Activated T-cell treated with anti-CD3 and anti-CD28 coated beads for 4 hours (primary cell): ENCODE data around the gene TGFBR2.

ENCODE experiments used
- DNase-seq: peaks from one replicate; pipeline ENCODE4 v3.0.0-alpha.2; 2020

Gene TGFBR2

GRCh38 chr3:30638685-30639412 is 32.4 kb downstream of the TGFBR2 start:
- DNase-seq, result no peak

DNA sequence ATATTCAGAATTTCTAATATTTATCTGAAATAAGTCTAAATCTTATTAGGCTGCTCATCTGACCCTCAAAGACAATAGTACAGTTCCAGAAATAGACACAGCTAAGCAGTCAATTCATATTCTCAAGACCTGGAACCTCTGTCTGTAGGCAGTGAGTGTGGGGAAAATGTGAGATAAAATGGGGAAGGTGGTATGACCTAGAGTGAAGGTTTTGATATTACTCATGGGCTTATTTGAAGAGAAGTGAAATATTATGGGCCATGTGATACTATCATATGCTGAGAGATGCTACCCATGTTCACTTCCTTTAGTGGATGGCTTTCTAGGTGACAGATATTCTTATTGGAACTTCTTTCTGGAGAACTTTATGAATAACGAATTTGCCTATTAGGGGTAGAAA is 33.5 kb downstream of the TGFBR2 start:
- no peak for DNase-seq

DNA sequence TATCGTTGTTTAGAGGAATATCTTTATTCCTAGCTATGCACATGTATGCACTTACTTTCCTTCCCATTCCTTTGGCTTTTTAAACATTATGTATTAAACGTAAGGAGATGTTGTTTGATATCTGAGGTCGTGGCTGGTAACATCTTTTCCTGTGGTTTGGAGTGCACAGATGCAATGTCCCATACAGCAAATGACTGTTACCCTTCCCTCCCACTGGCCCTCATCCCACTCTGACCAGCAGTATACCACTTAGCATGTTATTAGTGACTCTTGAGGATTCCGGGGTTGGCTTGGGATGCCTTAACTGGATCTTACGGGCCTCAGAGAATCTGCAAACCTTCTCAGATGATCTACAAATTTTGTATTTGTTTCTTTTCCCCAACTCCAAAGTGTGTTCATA is 34.5 kb downstream of the TGFBR2 start:
- no peak for DNase-seq

- DNase-seq, result no peak
Measured at GRCh38 chr3:30641416-30642251, 35.2 kb downstream of the TGFBR2 start.

DNA sequence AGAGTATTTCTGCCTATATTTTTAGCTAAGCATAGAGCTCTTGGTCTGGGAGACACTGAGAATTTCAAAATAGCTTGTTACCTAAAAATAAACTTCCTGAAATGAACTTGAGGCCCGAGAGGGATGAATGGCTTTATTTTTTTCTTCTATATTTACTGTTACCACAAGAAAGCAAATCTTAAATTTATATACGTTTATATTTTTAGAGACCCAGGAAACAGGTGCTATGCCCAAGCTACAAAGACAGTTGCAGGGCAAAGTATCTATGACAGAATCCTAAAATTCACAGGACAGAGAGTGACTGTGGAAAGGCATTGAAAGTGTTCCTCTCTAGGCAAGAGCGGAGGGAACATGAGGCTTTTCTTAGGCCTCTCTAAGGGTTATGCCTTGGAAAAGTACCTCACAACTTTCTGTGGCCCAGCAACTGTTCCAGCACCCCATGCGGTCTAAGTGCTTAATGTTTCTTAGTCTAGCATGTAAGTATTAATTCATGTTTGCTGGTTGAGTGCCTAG is 36.5 kb downstream of the TGFBR2 start:
- no peak for DNase-seq

DNA sequence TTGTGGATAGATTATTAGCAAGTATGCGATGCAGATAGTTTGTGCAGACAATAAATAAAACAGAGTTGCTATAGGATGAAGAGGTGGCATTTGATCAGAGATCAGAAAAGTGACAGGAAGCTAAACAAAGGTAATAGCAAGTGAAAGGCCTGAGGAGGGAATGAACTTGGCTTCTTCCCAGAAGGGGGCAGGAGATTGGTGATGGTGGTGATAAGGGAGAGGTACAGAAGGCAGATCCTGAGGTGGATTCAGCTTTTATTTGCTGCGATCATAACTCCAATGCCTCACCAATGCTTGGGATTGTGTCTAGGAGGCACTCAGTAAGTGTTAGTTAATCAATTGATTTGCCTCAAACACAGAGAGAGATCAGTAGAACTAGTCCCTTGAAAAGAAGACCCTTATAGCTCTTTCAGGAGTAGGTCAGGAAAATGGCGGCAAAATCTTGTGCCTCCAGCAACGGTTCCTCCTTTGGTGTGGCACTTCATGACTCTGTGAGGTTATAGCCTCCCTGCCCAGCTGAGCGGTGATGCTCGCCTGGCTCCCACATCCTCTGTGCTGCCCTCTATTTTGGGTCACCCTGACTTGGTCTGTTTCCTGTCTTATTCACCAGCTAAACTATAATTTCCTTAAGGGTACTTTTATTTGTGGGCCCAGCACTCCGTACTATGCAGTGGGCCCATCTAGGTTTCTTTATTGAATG is 37.5 kb downstream of the TGFBR2 start:
- DNase-seq, result no peak

GRCh38 chr3:30644615-30645014 is 38.2 kb downstream of the TGFBR2 start:
- DNase-seq, result peak; percentile 43

GRCh38 chr3:30645077-30645476 is 38.7 kb downstream of the TGFBR2 start:
- no peak for DNase-seq

- no peak for DNase-seq
Measured at GRCh38 chr3:30646181-30646876, 39.9 kb downstream of the TGFBR2 start.

- no peak for DNase-seq
Measured at GRCh38 chr3:30646961-30647752, 40.8 kb downstream of the TGFBR2 start.

DNA sequence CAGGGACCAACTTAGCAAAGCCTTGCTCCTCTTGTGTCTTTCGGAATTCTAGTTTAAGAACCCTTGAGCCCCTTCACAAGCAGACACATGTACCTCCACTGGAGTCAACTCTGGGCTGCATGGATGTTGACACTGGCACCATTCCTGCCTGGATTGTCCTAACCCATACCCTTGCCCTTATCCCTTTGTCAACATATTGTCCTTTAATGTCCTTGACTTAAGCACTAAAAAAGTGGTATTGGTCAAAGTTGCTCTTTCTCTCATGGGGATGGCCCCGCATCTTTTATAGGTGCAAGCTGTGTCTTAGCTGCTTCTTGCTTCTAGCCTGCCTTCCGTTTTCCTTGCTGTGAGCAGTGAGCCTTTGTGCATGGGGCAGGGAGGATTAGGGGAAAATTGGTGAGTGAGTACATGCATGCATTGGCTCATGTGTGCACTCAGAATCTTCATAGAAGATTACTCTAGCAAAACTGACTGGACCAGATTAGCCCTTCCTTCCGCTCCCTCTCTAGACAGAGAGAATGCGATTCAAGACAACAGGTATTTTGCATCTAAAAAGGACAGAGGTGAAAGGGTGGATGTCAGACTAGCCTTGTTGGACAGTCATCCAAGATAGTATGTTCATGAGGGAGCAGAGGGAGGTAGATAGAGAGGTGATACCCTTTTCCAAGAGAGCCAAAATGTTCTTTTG is 42.4 kb downstream of the TGFBR2 start:
- DNase-seq, result no peak

DNA sequence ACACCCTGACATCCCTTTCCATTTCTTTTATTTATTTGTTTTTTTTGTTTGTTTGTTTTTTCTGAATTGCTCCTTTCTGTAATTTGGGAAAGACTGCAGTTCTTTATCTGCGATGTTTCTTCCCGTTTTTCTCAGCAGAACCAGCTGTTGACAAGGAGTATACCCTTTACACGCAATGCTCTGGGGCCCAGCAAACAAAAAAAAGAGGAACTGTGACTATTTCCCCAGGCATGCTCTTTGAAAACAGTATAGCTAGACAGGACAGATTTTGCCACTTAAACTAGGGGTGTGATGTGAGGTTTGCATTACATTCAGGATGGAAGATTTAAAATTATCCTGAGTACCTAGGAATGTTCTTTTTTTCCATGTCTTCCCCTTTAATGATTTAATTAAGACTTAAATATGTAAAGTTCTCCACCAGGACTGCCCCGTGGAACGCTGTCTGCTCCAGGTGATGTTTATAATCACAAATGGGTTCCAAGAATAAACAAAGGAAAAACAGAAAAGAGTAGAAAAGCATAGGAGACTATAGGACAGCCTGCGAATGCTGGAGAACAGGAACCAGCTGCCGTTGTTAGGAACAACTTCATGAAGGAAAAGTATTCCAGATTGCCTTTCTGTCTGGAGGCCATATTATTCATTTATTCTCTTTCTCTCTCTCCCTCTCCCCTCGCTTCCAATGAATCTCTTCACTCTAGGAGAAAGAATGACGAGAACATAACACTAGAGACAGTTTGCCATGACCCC is 43.3 kb downstream of the TGFBR2 start:
- no peak for DNase-seq

- no peak for DNase-seq
Measured at GRCh38 chr3:30650348-30650995, 44.1 kb downstream of the TGFBR2 start.

GRCh38 chr3:30654269-30654668 is 47.9 kb downstream of the TGFBR2 start:
- DNase-seq, result no peak

DNA sequence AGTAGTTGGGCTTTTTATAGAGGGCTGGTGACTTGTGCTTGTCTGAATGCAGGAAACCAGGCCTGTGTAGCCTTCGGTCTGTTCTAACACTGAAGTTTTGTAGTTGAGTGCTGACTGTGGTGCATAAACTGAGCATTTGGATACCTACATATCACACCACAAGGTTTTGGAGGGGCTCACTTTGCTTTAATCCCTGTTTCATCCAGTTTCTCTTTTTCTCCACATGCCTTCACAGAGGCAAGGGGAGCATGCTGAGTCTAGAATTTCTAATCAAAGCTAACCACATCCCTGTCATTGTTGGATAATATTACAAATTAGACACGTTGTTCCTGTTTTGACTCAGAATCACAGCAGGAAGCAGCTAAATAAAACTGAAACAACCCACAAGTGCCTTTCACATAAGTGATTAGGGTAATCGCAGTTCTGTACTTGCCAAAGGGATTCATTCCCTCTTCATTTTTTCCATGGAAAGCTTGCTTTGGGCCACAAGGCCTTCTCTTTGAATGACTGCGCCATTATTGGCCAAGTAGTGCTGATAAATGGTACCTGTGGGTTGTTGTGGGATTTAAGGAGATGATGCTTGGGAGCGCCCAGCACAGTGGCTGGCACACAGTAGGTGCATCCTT is 48.9 kb downstream of the TGFBR2 start:
- no peak for DNase-seq

- no peak for DNase-seq
Measured at GRCh38 chr3:30656624-30657141, 50.3 kb downstream of the TGFBR2 start.

DNA sequence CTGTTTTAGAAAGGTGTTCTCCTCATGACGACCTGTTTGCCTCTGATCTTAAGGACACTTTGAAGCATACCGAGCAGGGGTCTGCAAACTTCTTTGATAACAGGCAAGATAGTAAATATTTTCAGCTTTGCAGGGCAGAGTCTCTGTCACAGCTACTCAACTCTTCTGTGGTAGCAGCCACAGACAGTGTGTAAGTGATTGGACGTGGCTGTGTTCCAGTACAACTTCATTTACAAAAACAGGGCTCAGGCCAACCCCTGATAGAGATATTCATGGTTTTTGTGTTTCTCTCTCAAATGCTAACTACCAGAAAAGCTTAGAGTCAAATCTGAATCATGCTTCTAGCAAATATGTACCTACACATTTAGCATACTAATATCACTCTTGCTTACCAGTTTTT is 51.5 kb downstream of the TGFBR2 start:
- DNase-seq, result no peak

DNA sequence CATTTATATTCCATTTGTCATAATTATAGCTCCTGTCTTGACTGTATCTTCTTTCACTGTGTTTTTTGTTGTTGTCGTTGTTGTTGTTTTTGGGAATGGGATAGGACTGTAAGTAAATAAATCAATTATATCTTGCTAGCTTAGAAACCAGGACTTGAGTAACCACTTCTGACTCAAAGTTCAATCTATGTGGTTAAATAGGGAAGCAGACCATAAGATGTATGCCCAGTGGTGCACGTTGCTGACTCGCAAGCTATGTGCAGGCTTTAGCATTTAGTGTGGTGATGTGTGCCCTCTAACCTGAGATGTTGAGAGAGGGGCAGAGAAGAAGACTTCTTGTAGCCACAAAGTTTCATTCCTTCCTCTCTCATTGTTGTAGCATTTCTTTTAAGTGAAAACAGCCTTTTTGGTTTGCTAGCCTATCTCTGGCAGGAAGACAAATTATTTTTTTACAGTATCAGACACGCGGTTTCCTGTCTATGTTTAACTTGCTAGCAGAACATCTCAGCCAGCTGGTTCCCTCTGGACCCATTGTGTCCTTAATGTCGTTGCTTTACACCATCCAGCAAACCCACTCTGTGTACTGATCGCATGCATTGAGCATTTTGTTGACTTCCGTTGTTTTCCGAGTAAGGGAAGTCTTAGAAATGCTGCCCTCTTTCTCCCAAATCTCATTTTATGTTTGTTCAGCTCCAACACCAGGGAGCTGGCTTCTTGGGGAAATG is 52.1 kb downstream of the TGFBR2 start:
- no peak for DNase-seq
